Effector CD4-positive, alpha-beta T cell (primary cell): ENCODE results near the gene BANF2.

Experiments used
- DNase-seq: peaks from one replicate; pipeline ENCODE4 v3.0.0-alpha.2; 2020

Gene BANF2

DNA sequence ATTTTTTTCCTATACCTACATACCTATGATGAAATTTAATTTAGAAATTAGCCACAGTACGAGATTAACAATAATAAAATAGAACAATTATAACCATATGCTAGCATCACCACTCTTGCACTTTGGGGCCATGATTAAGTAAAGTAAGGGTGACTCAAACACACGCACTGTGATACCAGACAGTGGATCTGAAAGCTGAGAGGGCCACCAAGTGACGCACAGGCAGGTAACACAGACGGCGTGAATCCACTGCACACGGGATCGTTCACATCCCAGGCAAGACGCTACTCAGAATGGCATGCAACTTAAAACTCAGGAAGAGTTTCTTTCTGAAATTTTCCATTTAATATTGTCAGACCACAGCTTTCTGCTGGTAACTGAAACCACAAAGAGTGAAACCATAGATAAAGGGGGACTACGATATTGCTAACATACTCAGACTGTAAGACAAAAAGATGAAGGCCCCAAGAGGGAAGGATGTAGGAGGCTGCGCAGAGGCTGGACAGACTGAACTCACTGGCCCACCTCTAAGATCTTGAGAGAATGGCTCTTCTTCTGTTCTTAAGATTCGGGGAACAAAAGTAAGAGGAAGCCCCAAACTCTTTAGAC, 35.6 kb upstream of the BANF2 start:
- no peak for DNase-seq

- no peak for DNase-seq
These were observed 34.0 kb upstream of the BANF2 start for GRCh38 chr20:17665756-17666155.

GRCh38 chr20:17666481-17666880, 33.3 kb upstream of the BANF2 start:
- no peak for DNase-seq

DNA sequence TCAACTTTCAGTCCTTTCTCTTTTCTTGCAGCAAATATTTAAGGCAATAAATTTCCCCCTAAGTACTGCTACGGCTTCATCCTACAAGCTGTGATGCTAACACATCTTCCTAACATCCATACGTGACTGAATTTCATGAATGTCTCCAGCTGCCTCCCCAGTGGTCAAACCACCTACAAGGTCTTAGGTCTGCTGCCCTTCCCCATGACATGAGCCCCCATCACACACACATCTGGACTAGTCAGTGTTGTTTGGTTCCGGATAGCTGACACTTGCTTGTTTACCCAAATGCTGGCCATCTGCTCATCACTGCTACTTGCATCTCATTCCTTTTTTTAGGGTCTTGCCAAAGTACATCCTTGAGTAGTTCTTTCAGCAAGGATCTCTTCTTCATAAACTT, 32.3 kb upstream of the BANF2 start:
- DNase-seq, result no peak

DNA sequence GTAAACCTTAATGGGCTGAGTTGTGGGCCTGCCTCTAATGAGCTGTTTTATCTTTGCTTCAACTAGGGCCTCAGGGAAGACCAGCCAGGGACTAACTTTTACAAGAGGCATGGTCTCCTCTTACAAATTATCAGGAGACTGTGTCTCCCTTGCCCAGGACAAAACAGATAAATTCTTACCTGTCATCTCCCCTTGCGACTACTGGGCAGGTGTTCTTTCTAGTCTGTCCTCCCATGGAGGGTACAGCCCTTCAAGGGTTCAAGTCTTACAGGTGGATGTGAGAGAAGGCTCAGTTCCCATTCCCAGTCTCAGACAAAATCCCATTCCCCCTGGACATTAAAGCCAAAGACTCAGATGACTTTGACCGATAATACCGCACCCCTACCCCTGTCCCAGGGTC, 31.3 kb upstream of the BANF2 start:
- DNase-seq, result no peak

DNA sequence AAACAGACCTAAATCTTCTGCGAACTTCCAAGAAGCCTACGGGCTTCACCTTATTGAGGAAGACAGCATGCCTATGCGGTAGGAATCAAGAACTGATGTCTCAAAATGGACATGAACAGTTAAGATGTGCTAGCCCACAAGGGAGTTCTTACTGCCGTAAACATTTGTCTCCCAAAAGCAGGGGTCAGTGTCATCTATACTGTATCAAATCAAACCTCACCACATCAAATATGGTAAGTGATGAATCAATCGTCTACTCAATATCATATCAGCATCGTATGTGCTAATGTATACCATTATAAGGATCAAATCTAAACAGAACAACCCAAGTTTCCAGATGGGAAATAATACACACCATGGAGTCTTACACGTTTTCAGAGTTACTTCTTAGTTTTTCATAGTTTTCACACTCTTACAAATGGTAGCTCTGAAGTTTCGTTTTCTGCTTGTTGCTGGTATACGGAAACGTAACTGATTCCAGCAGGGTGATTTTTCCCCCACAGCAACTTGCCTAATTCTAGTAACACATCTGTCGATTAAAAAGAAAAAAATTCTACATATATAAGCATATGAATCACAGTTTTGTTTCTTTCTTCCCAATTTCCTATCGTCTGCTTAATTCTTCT, 30.3 kb upstream of the BANF2 start:
- no peak for DNase-seq

DNA sequence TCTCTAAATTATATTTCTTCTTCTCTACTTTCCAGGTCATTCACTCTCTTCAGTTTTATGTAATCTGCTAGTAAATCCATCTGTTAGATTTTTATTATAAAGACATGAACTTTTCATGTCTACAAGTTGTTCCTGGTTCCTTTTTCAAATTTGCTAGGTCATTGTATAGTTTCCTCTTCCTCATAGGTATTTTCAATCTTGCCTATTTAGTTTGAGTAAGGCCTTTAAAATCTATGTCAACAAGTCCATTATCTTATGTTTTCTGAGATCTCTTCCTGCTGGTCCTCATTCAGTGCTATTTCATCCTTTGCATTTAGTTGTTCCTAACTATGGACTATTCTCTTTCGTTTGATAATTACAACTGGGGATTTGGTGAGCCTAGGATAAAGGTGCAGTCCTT, 28.8 kb upstream of the BANF2 start:
- DNase-seq, result no peak

DNA sequence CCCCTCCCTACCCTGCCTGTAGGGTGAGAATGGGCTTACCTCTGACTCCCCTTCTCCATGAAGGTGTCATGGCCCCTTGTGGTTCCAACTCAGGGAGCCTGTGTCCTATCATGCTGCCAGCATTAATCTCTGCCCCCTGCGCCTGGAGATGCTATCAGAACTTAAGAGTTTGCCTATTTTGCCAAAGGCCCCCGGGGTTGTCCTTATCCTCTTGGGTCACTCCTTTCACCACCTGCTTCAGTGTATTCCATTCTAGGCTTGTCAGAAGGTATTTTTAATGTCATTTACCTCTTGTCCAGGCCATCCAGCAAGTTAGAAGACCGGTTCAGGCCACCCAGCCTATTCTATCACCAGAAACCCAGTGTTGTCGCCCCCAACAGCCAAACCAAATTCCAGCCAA, 28.2 kb upstream of the BANF2 start:
- no peak for DNase-seq

DNA sequence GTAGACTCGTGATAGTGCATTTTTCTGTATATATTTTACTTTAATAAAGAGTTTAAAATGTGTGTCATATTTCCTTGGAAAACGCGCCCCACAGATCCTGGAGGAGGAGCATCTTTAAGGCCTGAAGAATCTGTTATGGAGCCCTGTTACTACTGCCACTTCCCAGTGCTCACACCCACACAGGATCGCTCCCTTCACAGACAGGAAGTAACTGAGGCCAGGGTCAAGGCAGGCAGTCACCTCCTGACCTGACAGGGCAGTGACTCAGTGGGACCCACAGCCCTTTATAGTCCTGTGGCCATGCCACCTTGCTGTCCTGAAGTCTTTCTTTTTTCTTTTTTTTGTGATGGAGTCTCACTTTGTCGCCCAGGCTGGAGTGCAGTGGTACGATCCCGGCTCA, 26.7 kb upstream of the BANF2 start:
- DNase-seq, result no peak

GRCh38 chr20:17674722-17675518, 24.8 kb upstream of the BANF2 start:
- no peak for DNase-seq

DNA sequence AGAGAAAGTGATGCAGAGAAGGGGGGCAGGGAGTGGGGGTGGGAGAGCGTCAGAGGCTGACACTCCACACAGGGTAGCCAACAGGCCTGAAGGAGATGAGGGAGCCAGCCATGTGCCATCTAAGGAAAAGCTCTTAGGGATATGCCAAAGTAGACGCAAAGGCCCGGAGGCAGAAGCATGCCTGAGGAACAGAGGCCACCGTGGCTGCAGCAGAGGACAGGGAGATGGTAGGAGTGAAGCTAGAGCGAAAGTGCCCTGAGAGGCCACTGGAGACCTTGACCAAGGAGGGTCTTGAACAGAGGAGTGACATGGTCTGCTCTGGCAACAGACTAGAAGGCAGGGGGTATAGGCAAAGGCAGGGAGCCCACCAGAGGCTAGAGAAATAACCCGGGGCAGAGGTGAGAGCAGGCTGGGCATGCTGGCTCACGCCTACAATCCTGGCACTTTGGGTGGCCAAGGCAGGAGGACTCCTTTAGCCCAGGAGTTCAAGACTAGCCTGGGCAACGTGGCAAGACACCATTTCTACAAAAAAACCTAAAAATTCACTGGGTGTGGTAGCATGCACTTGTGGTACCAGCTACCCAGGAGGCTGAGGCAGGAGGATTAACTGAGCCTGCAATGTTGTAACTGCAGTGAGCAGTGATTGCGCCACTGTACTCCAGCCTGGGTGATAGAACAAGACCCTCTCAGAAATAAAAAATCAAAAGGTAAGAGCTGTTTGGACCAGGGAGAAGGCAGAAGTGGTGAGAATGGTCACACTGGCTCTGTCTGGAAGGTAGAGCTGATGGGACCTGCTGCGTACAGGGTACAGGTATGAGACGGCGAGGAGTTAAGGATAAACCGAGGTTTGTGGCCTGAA, 24.0 kb upstream of the BANF2 start:
- DNase-seq, result no peak

GRCh38 chr20:17676378-17676759, 23.4 kb upstream of the BANF2 start:
- no peak for DNase-seq

DNA sequence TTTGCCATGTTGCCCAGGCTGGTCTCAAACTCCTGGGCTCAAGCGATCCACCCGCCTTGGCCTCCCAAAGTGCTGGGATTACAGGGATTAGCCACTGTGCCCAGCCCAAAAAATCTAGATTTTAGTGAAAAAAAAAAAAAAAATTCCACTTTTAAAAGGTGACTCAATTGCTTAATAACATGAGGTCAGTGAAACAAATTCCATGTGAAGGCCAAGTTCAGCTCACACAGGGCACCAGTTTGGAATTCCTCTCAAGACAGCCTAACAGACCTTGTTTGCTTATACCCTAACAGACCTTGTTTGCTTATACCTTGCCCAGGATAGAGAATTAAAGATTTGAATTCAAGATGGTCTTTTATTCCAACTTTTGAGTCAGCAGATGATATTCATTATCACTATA, 22.8 kb upstream of the BANF2 start:
- DNase-seq, result no peak

- DNase-seq, result no peak
These were observed 21.5 kb upstream of the BANF2 start for GRCh38 chr20:17678295-17678694.

DNA sequence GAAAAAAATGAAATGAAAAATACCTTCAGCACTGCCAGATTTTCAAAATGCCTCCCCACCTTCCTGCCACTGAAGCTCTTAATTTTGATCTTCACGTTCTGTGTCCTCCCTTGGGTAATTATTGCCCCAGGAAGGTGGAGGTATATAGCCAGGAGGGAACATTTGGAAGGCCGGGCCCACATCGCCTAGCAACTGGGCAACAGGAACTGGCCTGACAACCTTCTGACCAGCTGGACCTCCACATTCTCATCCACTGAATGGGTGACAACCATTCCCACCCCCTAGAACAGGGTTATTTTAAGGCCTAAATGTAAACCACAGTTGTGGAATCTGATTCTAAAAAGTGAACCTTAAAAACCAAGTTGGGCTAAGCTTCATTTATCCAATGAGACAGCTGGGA, 20.9 kb upstream of the BANF2 start:
- no peak for DNase-seq

GRCh38 chr20:17679941-17680835, 19.6 kb upstream of the BANF2 start:
- DNase-seq, result no peak

DNA sequence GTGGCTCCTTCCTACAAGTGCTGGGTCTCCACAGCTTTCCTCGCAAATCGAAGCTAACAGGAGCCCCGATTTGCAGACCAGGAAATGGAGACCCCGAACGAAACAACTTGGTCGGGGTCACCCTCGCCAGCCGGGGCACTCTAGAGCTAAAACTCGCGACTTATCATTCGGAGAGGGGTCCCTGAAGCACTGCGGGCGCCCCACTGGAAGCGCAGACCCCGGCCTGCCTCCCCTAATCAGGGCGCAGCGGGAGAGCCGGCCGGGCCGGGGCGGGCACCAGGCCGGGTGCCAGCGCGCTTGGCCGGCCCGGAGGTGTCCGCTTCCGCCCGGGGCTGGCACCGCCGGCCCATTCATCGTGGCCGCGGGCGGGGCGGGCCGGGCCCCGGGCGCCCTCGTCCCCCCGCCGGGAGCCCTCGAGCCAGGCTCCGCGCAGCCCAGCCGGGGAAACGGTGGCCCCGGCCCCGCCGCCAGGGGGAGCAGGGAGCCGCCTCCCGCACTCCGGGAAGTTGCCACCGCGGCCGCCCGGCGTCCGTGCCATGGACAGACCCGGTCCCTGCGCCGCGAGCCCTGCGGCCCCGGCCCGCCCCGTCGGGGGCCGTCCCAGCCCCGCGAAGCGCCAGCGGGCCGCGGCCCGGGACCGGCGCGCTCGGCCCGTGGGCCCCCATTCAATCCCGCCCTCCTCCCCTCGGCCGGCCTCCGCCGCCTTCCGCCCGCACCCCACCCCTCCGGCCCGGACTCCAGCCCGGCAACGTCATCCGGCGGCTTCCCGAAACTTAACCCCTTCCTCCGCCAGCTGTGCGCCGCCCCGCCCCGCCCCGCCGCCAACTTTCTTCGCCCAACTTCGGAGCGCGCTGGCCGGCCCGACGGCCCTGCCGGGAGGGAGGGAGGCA, 18.7 kb upstream of the BANF2 start:
- peak; percentile 73 for DNase-seq

DNA sequence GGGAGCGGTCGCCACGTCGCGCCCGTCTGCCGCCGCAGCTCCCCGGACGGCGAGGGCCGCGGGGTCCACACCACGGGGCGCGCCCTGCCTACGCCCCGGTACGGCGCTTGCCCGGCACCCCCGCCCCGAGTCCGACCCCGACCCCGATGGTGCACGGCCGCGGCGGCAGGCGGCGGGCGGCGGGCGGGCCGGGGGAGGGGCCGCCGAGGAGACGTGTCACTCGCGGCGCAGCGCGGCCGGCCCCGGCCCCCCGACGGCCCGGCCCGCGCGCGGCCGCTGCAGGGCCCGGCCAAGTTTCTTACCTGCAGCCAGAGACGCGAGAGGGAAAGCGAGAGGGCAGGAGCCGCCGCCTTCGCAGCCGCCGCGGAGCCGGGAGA, 18.1 kb upstream of the BANF2 start:
- DNase-seq, result no peak

DNA sequence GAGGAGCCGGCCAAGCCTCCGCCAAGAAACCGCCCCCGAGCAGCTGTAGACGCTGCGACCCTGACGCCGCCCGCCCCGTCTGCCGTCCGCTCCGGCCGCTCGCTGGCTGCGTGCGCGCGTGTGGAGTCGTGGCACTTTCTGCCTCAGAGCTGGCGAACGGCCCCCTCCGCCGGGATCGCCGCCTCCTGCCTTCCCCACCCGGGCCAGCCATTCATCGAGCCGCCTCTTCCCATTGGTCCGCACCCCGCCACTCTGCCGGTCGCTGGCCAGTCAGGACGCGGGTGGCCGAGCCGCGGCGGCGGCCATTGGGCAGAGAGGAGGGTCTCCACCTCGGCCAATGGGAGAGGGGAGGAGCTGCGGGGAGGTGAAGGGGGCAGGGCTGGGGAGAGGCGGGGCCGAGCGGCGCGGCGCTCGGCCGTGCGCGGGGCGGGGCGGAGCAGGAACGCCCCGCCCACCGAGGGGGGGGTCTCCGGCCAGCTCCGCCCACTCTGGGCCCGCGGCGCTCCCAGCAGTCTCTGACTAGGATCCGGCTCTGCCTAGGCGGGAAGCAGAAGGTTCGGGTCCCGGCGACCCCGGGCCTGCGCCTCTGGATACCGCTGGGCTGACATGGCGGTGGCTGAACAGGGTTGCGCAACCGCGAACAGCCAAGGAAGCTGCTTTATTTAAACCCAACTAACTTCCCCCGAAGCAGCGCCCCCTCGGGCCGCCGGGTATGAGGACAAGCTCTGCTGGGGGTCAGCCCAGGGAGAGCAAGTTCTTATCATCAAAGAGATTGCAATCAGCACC, 17.5 kb upstream of the BANF2 start, which contains the start of gene RRBP1:
Gene RRBP1, minus strand, starts transcription at position 140 of the 786 bp plus-strand sequence. CDS start 21,735 bp downstream, outside the sequence.
- peak; percentile 96 for DNase-seq

DNA sequence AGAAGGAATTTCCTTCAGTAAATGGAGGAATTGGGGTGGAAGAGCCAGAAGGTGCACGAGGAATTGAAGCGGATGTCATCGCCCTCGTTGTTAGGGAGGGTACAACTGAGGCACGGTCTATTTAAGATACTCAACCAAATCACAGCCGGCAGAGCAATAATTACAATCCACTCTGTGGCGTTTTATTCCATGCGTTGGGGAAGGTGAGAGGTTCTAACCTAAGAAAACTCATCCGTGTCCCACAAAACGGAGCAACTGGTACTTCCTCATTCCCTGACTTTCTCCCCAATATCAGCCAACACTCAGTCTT, 16.9 kb upstream of the BANF2 start:
- DNase-seq, result no peak
